ENCODE measurements around the gene PYGL.
"Not testable (repeated sequence)": the region's sequence is repeated elsewhere in the genome, so short reads cannot be mapped to it uniquely, and the experiment has no call there.

Gene PYGL

GRCh38 chr14:50924843-50925242, 19.4 kb downstream of the PYGL start:
- DNase-seq, result no peak

- no peak for DNase-seq
These were observed 20.0 kb downstream of the PYGL start for GRCh38 chr14:50924236-50924635.

- DNase-seq, result no peak
These were observed 21.5 kb downstream of the PYGL start for GRCh38 chr14:50922803-50923202.

GRCh38 chr14:50920482-50921230, 23.6 kb downstream of the PYGL start:
- DNase-seq, result no peak

GRCh38 chr14:50919524-50919923, 24.8 kb downstream of the PYGL start:
- DNase-seq, result not testable (repeated sequence)

GRCh38 chr14:50917449-50917848, 26.8 kb downstream of the PYGL start:
- DNase-seq, result no peak

- no peak for DNase-seq
These were observed 33.5 kb downstream of the PYGL start for GRCh38 chr14:50910495-50911420.

- no peak for DNase-seq
These were observed 37.8 kb downstream of the PYGL start for GRCh38 chr14:50906326-50907065.

GRCh38 chr14:50904719-50905118, 39.6 kb downstream of the PYGL start:
- no peak for DNase-seq

GRCh38 chr14:50901361-50901760, 42.9 kb downstream of the PYGL start:
- no peak for DNase-seq

GRCh38 chr14:50897658-50898175, 46.6 kb downstream of the PYGL start:
- no peak for DNase-seq

- DNase-seq, result not testable (repeated sequence)
These were observed 47.3 kb downstream of the PYGL start for GRCh38 chr14:50897005-50897404.

GRCh38 chr14:50896421-50896820, 47.9 kb downstream of the PYGL start:
- DNase-seq, result not testable (repeated sequence)

- DNase-seq, result no peak
These were observed 52.0 kb downstream of the PYGL start for GRCh38 chr14:50892255-50892654.

GRCh38 chr14:50887476-50887875, 56.8 kb downstream of the PYGL start:
- no peak for DNase-seq

GRCh38 chr14:50883827-50884197, 60.5 kb downstream of the PYGL start:
- no peak for DNase-seq

GRCh38 chr14:50882932-50883826, 61.1 kb downstream of the PYGL start:
- DNase-seq, result no peak

- peak in 4 of 5 donors; percentile 33 to 79 (median 46) for DNase-seq
These were observed 68.8 kb downstream of the PYGL start for GRCh38 chr14:50875359-50876070.

- DNase-seq, result no peak
These were observed 69.5 kb downstream of the PYGL start for GRCh38 chr14:50874757-50875156.

- DNase-seq, result peak in 1 of 5 donors; percentile 2
These were observed 72.2 kb downstream of the PYGL start, which contains the start of gene ABHD12B for GRCh38 chr14:50871914-50872732. Gene ABHD12B, plus strand, starts transcription at chr14:50872053. Its CDS starts 122 bp downstream, at chr14:50872175.
